OCI-LY7 (cell line): ENCODE measurements around the gene FABP6.

Experiments
- CTCF ChIP-seq: fragments of 200-600 bp; sonication (generic); conservative IDR thresholded peaks from 2 replicates; pipeline ENCODE4 v1.5.1; 2014; ENCODE audit warnings: mild to moderate bottlenecking, antibody characterized with exemption, low read length, moderate library complexity, mixed read lengths
- EZH2phosphoT487 ChIP-seq: fragments of 200-600 bp; sonication (generic); IDR thresholded peaks from 2 replicates; pipeline ENCODE4 v1.6.1; 2018; ENCODE audit warnings: low read depth, borderline replicate concordance, mild to moderate bottlenecking, mixed run types, antibody characterized with exemption, low read length, moderate library complexity, mixed read lengths

GRCh38 chr5:160229190-160229742, at the start of gene FABP6:
- TF ChIP-seq CTCF (no peak), EZH2phosphoT487 (no peak)
